ENCODE measurements around the gene HMGXB3.

DNA sequence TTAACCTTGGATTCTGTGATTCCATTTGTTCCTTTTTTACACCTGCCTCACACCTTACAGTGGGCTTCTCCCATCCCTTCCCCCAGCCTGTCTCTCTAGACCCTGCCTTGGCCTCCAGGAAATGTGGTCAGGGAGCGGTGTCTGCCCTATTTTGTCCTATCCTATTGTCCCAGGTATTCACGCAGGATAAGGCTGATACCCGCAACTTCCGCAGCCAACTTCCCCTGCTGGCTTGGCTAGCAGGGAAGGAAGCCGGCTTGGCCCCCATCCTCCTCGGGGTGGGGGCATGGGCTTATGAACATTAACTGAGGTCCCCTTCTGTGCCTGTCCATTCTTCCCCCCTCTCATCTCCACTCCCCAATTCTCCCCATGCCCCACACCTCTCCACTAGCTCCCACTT lies 82.3 kb downstream of the HMGXB3 start:
- TF ChIP-seq, protein P1, sequence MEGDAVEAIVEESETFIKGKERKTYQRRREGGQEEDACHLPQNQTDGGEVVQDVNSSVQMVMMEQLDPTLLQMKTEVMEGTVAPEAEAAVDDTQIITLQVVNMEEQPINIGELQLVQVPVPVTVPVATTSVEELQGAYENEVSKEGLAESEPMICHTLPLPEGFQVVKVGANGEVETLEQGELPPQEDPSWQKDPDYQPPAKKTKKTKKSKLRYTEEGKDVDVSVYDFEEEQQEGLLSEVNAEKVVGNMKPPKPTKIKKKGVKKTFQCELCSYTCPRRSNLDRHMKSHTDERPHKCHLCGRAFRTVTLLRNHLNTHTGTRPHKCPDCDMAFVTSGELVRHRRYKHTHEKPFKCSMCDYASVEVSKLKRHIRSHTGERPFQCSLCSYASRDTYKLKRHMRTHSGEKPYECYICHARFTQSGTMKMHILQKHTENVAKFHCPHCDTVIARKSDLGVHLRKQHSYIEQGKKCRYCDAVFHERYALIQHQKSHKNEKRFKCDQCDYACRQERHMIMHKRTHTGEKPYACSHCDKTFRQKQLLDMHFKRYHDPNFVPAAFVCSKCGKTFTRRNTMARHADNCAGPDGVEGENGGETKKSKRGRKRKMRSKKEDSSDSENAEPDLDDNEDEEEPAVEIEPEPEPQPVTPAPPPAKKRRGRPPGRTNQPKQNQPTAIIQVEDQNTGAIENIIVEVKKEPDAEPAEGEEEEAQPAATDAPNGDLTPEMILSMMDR (IDR thresholded peaks at IDR 0.05; ENCODE audit: insufficient read depth, low read length, poor library complexity, severe bottlenecking) = no peak
- no peak for TF ChIP-seq EZH2phosphoT487 (conservative IDR thresholded peaks at IDR 0.05; ENCODE audit: low read length)
